Fibroblast of lung (primary cell): Measurements from ENCODE around the gene ALS2.

Experiments
- EZH2 ChIP-seq: IDR thresholded peaks from 2 replicates; pipeline ENCODE4 v1.5.1; 2012; ENCODE audit warnings: low read length, control low read depth, mild to moderate bottlenecking; ENCODE audit errors: missing control alignments
- TF ChIP-seq, protein P1 (sequence below), 2 donors: IDR thresholded peaks in 1 of 2; conservative IDR thresholded peaks in 1 of 2; 1 replicate in 1 of 2; 2 replicates in 1 of 2; pipeline ENCODE4 v1.5.1; 2011 to 2012; ENCODE audit warnings: low read length in 2 of 2, control low read depth in 1 of 2, inconsistent platforms in 1 of 2, low read depth in 1 of 2, mild to moderate bottlenecking in 1 of 2

DNA sequence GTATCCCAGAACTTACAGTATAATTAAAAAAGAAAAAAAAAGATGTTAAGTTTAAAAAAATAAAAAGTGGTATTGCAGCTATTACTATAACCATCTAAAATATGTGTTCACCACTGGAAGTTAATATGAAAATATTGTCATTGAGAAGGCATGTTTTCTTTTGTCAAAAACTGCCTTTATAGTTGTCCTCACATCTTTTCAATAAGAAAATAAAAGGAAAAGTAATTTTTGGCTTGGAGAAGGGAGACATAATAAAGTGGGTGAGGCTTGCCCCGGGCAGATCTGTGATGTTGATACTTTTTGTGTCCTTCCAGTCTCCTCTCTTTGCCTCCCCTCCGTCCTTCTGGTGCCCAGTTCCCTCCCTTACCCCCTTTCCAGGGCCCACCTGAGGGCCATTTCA is 107.2 kb downstream of the ALS2 start:
- TF ChIP-seq, protein P1, sequence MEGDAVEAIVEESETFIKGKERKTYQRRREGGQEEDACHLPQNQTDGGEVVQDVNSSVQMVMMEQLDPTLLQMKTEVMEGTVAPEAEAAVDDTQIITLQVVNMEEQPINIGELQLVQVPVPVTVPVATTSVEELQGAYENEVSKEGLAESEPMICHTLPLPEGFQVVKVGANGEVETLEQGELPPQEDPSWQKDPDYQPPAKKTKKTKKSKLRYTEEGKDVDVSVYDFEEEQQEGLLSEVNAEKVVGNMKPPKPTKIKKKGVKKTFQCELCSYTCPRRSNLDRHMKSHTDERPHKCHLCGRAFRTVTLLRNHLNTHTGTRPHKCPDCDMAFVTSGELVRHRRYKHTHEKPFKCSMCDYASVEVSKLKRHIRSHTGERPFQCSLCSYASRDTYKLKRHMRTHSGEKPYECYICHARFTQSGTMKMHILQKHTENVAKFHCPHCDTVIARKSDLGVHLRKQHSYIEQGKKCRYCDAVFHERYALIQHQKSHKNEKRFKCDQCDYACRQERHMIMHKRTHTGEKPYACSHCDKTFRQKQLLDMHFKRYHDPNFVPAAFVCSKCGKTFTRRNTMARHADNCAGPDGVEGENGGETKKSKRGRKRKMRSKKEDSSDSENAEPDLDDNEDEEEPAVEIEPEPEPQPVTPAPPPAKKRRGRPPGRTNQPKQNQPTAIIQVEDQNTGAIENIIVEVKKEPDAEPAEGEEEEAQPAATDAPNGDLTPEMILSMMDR (conservative IDR thresholded peaks at IDR 0.05 in 1 of 2, IDR thresholded peaks at IDR 0.05 in 1 of 2; ENCODE audit: low read depth in 1 of 2, low read length in 2 of 2) = no peak
- TF ChIP-seq EZH2 = no peak
